Measurements from ENCODE around the gene SCTR. TPM values are rescaled to one million over a fixed set of nuclear protein-coding genes. Genes with fewer than 3 reads are reported as not detected.

SCTR gene
- total and polyA plus RNA-seq, 2 of the 13 experiments (the other 11 are each of a cell fraction or from before 2014, with no cell fraction given): not detected

- TF ChIP-seq, protein P1, sequence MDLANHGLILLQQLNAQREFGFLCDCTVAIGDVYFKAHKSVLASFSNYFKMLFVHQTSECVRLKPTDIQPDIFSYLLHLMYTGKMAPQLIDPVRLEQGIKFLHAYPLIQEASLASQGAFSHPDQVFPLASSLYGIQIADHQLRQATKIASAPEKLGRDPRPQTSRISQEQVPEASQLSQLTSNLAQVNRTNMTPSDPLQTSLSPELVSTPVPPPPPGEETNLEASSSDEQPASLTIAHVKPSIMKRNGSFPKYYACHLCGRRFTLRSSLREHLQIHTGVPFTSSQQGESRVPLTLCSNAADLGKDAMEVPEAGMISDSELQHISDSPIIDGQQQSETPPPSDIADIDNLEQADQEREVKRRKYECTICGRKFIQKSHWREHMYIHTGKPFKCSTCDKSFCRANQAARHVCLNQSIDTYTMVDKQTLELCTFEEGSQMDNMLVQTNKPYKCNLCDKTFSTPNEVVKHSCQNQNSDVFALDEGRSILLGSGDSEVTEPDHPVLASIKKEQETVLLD (CRISPR knock-in tag; IDR thresholded peaks at IDR 0.05; ENCODE audit: low read depth): no peak
- TF ChIP-seq ZNF354B (CRISPR knock-in tag; IDR thresholded peaks at IDR 0.05) (no peak), ZNF260 (CRISPR knock-in tag; IDR thresholded peaks at IDR 0.05; ENCODE audit: borderline replicate concordance, low read depth) (no peak), HMGXB4 (CRISPR knock-in tag; IDR thresholded peaks at IDR 0.05; ENCODE audit: borderline replicate concordance in 1 of 2, low read depth in 1 of 2) (peak in 1 of 2 experiments; percentile 76; a peak in 2 of 4 replicates), NAIF1 (CRISPR knock-in tag; IDR thresholded peaks at IDR 0.05; ENCODE audit: borderline replicate concordance) (peak; percentile 38; the same call in 1 of the 2 replicates), ZNF460 (CRISPR knock-in tag; IDR thresholded peaks at IDR 0.05; ENCODE audit: borderline replicate concordance) (no peak), FLYWCH1 (CRISPR knock-in tag; IDR thresholded peaks at IDR 0.05) (no peak), ZBTB42 (CRISPR knock-in tag; IDR thresholded peaks at IDR 0.05) (no peak), HMGA1 (CRISPR knock-in tag; conservative IDR thresholded peaks at IDR 0.05) (no peak), TCF7L2 (IDR thresholded peaks at IDR 0.05; ENCODE audit: low read depth, low read length) (no peak), DR1 (CRISPR knock-in tag; IDR thresholded peaks at IDR 0.05) (no peak), KLF9 (CRISPR knock-in tag; IDR thresholded peaks at IDR 0.05; ENCODE audit: low read depth) (no peak), ZBTB33 (CRISPR knock-in tag; IDR thresholded peaks at IDR 0.05) (no peak), ZFX (CRISPR knock-in tag; IDR thresholded peaks at IDR 0.05; ENCODE audit: low read depth) (peak; percentile 60; the same call in 1 of the 2 replicates), ETV6 (CRISPR knock-in tag; conservative IDR thresholded peaks at IDR 0.05) (no peak), AKAP8 (CRISPR knock-in tag; IDR thresholded peaks at IDR 0.05) (no peak; the same call in 1 of the 2 replicates), KMT2B (CRISPR knock-in tag; IDR thresholded peaks at IDR 0.05) (no peak)
- TF ChIP-seq, protein P2, sequence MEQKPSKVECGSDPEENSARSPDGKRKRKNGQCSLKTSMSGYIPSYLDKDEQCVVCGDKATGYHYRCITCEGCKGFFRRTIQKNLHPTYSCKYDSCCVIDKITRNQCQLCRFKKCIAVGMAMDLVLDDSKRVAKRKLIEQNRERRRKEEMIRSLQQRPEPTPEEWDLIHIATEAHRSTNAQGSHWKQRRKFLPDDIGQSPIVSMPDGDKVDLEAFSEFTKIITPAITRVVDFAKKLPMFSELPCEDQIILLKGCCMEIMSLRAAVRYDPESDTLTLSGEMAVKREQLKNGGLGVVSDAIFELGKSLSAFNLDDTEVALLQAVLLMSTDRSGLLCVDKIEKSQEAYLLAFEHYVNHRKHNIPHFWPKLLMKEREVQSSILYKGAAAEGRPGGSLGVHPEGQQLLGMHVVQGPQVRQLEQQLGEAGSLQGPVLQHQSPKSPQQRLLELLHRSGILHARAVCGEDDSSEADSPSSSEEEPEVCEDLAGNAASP (CRISPR knock-in tag; IDR thresholded peaks at IDR 0.05; ENCODE audit: borderline replicate concordance): no peak
- TF ChIP-seq, protein P3, sequence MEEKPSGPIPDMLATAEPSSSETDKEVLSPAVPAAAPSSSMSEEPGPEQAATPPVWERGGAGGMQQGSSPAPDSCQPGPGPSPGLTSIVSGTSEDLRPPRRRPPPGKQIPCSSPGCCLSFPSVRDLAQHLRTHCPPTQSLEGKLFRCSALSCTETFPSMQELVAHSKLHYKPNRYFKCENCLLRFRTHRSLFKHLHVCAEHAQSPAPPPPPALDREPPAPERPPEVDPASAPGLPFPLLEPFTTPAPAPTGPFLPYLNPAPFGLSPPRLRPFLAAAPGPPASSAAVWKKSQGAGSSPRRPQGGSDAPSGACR (CRISPR knock-in tag; IDR thresholded peaks at IDR 0.05): no peak
- TF ChIP-seq, protein P4, sequence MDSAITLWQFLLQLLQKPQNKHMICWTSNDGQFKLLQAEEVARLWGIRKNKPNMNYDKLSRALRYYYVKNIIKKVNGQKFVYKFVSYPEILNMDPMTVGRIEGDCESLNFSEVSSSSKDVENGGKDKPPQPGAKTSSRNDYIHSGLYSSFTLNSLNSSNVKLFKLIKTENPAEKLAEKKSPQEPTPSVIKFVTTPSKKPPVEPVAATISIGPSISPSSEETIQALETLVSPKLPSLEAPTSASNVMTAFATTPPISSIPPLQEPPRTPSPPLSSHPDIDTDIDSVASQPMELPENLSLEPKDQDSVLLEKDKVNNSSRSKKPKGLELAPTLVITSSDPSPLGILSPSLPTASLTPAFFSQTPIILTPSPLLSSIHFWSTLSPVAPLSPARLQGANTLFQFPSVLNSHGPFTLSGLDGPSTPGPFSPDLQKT (CRISPR knock-in tag; IDR thresholded peaks at IDR 0.05; ENCODE audit: borderline replicate concordance): no peak
Observed at GRCh38 chr2:119431976-119432850, 92.1 kb downstream of the SCTR start (continued).
